Mesenteric fat pad (tissue), 1 donor: ENCODE data around the gene TCEANC. TPM values are rescaled to one million over a fixed set of nuclear protein-coding genes. Genes with fewer than 3 reads are reported as not detected.

ENCODE experiments used
- DNase-seq: peaks from one replicate; pipeline ENCODE4 v3.0.0-alpha.2; 2020; ENCODE audit warnings: low spot score
- total RNA-seq: library from RNA; stranded (reverse); fragmentation: NEBNext Ultra II Directional; extraction: Animal tissue kit (Norgen Biotek cat#: 25700); gene quantifications from one replicate; pipeline ENCODE4 v1.2.1, GENCODE V29; 2021
- donor health status: DM: yes; HTN: yes; CAD: no.

Gene TCEANC
- total RNA-seq, 1 donor from 2014 or later = 2.9 TPM

- DNase-seq = no peak
Observed at GRCh38 chrX:13691841-13692371, 39.0 kb downstream of the TCEANC start.

GRCh38 chrX:13692771-13693231, 39.9 kb downstream of the TCEANC start:
- no peak for DNase-seq

GRCh38 chrX:13693341-13693961, 40.5 kb downstream of the TCEANC start:
- DNase-seq = no peak

GRCh38 chrX:13694359-13694758, 41.4 kb downstream of the TCEANC start:
- DNase-seq = no peak

- no peak for DNase-seq
Observed at GRCh38 chrX:13694983-13695382, 42.0 kb downstream of the TCEANC start.

GRCh38 chrX:13695601-13696115, 42.7 kb downstream of the TCEANC start:
- DNase-seq = no peak

GRCh38 chrX:13697455-13697854, 44.5 kb downstream of the TCEANC start:
- no peak for DNase-seq

GRCh38 chrX:13697976-13698375, 45.0 kb downstream of the TCEANC start:
- DNase-seq = no peak

- no peak for DNase-seq
Observed at GRCh38 chrX:13698432-13698831, 45.5 kb downstream of the TCEANC start.

- DNase-seq = no peak
Observed at GRCh38 chrX:13699183-13699826, 46.4 kb downstream of the TCEANC start.

- no peak for DNase-seq
Observed at GRCh38 chrX:13700380-13700779, 47.4 kb downstream of the TCEANC start.

- DNase-seq = no peak
Observed at GRCh38 chrX:13702111-13702789, 49.3 kb downstream of the TCEANC start.

- DNase-seq = no peak
Observed at GRCh38 chrX:13703135-13703534, 50.2 kb downstream of the TCEANC start.

- no peak for DNase-seq
Observed at GRCh38 chrX:13703589-13703988, 50.6 kb downstream of the TCEANC start.

GRCh38 chrX:13711141-13711540, 58.2 kb downstream of the TCEANC start:
- no peak for DNase-seq

Other genes with a start within 250 kb of the TCEANC start
- 15.7 TPM for gene EGFL6, start 83.5 kb upstream of the TCEANC start, total RNA-seq
- 41.7 TPM for gene RAB9A, start 36.0 kb downstream of the TCEANC start, total RNA-seq
- gene TRAPPC2, start 81.5 kb downstream of the TCEANC start, total RNA-seq = 7.2 TPM
- gene OFD1, start 81.6 kb downstream of the TCEANC start, total RNA-seq = 14.4 TPM
- 2.3 TPM for gene GPM6B, start 164.0 kb downstream of the TCEANC start, total RNA-seq